NOMO-1 (cell line): ENCODE measurements around the gene ZNF160.
A peak's percentile ranks its signal among the peaks of the same experiment; 100 is the strongest.
"Not testable (repeated sequence)": the region's sequence is repeated elsewhere in the genome, so short reads cannot be mapped to it uniquely, and the experiment has no call there.

ENCODE experiments used
- DNase-seq, 2 experiments: peaks; one replicate each; lab custom pipeline; 2025; ENCODE audit not compliant: unreplicated experiment in 2 of 2; lab: John Stamatoyannopoulos, UW

ZNF160 gene

GRCh38 chr19:53103234-53104203 is at the start of gene ZNF160:
ZNF160 (minus strand) TSS chr19:53103422; CDS start chr19:53086276, 17,146 bp downstream.
- peak; percentile 91 to 96 for DNase-seq

GRCh38 chr19:53147645-53148044 is 44.4 kb upstream of the ZNF160 start:
- no peak for DNase-seq

DNA sequence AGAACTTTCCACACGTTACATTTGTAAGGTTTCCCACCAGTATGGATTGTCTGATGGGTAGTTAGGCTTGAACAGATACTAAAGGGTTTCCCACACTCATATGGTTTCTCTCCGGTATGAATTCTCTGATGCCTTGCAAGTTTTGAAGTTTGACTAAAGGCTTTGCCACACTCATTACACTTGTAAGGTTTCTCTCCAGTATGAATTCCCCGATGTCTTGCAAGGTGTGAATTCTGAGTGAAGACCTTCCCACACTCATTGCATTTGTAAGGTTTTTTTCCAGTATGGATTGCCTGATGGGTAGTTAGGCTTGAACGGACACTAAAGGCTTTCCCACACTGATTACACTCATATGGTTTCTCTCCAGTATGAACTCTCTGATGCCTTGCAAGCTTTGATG is 37.1 kb upstream of the ZNF160 start:
- no peak for DNase-seq

DNA sequence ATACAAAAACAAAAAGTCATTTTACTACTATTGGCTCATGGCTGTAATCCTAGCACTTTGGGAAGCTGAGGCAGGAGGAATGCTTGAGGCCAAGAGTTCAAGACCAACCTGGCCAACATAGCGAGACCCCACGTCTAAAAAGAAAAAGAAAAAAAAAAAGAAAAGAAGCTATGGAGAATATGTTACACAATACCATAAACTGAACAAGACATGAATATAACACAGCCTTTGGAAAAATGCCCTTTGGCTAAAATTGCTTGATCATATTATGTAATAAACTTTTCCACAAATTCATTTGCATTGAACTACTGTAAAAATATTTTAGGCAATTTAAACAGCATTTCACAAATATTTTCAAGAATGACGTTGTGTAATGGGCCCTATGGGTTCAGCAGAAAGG is 33.2 kb upstream of the ZNF160 start:
- DNase-seq = no peak

GRCh38 chr19:53132141-53132991 is 29.1 kb upstream of the ZNF160 start, which contains the start of gene ZNF415:
ZNF415 (minus strand) TSS chr19:53132910; CDS start chr19:53122676, 10,234 bp downstream.
- no peak for DNase-seq

GRCh38 chr19:53131727-53132126 is 28.5 kb upstream of the ZNF160 start:
- DNase-seq = no peak

GRCh38 chr19:53131085-53131590 is 27.9 kb upstream of the ZNF160 start:
- DNase-seq = no peak

DNA sequence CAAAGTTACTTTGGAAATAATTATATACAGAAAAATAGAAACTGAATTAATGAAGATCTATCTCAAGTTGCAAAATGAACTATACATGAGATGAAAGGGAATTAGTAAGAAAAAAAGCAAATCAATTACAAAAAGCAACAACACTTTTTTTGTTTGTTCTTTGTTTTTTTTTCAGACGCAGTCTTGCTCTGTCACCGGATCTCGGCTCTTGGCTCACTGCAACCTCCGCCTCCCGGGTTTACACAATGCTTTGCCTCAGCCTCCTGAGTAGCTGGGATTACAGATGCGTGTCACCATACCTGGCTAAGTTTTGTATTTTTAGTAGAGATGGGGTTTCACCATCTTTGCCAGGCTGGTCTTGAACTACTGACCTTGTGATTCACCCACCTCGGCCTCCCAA is 27.3 kb upstream of the ZNF160 start:
- no peak for DNase-seq

DNA sequence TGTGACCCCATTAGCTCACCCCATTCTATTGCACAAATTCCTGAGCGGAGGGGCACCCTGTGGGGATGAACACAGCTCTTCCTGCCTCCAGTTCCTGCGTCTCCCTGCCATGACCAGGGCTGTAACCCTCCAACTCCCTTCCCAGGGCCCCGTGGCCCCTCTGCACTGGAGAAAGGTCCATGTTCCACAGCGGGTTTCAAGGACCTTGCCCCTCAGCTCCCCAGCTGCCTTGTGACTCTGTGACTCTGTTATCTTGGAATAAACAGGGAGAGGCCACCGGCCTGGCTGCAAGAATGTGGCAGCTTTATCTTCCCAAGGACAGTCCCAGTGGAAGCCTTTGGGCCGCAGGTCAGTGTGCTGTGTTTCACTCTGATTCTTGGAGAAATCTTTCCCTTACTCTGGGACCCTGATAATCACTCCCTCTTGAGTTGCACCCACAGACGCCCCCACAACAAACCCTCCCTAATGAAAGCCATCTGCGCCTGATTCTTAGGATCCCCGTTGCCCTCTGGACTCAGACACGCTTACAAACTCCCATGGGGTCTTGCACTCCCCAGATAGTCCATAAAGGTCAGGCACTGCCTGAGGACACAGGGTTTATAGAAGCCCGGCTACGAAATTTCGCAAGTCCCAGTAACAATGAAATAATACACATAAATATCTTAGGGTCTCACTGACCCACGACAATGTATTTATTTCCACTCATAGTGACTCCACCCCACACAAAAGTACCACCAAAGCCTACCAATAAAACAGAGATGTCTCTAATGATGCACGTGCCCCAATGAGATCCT is 23.7 kb upstream of the ZNF160 start:
- not testable (repeated sequence) for DNase-seq

GRCh38 chr19:53123400-53123799 is 20.2 kb upstream of the ZNF160 start:
- no peak for DNase-seq

DNA sequence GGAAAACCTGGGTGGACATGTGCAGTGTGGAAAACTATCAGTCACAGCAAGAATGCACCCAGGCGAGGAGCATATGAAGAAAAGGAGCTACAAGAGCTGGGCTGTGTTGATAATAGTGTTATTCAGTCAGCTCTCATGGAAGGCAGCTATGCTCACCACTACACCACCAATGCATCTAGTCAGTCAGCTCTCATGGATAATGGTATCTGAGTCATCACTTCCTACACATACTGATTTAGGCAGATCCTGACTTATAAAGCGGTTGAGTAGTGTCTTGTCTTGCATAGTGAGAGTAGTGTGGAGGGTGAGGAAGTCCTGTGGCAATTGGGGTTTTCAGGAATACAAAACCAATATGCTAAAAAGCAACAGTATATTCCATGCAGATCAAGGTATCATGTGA is 9.1 kb upstream of the ZNF160 start:
- DNase-seq = no peak

DNA sequence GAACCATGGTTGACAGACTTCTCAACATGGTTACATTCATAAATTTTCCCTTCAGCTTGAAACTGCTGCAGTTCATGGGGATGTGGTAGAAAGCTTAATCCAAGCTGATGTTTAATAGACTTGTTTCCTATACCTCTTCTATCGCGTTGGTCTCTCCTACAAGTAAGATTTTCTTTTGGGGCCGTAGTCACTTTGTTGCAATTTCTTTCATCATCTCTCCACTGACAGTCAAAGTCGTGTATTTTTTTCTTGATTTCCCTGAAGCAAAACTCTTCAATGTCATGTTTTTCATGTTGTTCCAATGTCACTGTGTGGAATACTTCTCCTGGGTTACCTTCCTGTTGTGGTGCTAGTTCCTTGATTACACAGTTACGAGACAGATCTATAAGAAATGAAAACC is 6.3 kb upstream of the ZNF160 start:
- DNase-seq = no peak

DNA sequence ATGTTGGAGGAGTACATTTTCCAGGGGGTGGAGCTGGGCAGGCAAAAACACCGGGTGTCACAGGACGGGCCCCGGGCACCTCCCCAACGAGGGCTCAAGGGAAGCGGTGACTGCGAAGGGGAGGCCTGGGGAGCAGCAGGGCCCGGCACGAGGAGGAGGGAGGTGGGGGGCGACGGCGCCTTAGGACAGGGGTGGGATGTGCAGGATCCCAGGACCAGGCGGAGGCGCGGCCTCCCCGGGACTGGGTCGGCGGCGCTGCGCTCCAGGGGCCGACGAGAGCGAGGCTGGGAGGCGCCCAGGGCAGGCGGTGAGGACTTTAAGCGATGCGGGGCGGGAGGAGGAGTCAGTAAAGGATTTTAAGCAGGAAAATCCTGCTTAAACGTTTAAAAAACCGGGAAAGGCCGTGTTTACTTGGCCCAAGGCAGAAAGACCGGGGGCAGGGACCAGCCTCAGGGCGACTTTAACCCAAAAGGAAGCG is 427 bp downstream of the ZNF160 start:
- peak; percentile 21 to 27 for DNase-seq

GRCh38 chr19:53102206-53102755 is 941 bp downstream of the ZNF160 start:
- no peak for DNase-seq

GRCh38 chr19:53101518-53101917 is 1.7 kb downstream of the ZNF160 start:
- DNase-seq = peak in 1 of 2 experiments; percentile 3

- not testable (repeated sequence) for DNase-seq
These were observed 4.7 kb downstream of the ZNF160 start for GRCh38 chr19:53098570-53098969.

DNA sequence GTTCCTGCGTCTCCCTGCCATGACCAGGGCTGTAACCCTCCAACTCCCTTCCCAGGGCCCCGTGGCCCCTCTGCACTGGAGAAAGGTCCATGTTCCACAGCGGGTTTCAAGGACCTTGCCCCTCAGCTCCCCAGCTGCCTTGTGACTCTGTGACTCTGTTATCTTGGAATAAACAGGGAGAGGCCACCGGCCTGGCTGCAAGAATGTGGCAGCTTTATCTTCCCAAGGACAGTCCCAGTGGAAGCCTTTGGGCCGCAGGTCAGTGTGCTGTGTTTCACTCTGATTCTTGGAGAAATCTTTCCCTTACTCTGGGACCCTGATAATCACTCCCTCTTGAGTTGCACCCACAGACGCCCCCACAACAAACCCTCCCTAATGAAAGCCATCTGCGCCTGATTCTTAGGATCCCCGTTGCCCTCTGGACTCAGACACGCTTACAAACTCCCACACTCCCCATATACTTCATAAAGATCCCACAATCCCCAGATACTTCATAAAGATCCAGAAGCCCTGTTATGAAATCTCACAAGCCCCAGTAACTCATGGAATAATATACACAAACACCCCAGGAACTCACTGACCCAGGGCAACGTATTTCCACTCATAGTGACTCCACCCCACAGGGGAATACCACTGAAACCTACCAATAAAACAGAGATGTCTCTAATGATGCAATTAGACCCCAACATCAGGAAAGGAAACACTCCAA is 6.1 kb downstream of the ZNF160 start:
- DNase-seq = not testable (repeated sequence)

GRCh38 chr19:53096579-53096978 is 6.6 kb downstream of the ZNF160 start:
- not testable (repeated sequence) for DNase-seq
